GM19372 (cell line): Measurements from ENCODE around the gene BLVRB.
"Not testable (repeated sequence)": the region's sequence is repeated elsewhere in the genome, so short reads cannot be mapped to it uniquely, and the experiment has no call there.

Experiments
- ATAC-seq: cut with Tn5 transposase; IDR thresholded peaks from one replicate; pipeline ENCODE4 v1.9.1; 2021; ENCODE audit warnings: mild to moderate bottlenecking, low read depth, moderate library complexity; ENCODE audit not compliant: unreplicated experiment

BLVRB gene

DNA sequence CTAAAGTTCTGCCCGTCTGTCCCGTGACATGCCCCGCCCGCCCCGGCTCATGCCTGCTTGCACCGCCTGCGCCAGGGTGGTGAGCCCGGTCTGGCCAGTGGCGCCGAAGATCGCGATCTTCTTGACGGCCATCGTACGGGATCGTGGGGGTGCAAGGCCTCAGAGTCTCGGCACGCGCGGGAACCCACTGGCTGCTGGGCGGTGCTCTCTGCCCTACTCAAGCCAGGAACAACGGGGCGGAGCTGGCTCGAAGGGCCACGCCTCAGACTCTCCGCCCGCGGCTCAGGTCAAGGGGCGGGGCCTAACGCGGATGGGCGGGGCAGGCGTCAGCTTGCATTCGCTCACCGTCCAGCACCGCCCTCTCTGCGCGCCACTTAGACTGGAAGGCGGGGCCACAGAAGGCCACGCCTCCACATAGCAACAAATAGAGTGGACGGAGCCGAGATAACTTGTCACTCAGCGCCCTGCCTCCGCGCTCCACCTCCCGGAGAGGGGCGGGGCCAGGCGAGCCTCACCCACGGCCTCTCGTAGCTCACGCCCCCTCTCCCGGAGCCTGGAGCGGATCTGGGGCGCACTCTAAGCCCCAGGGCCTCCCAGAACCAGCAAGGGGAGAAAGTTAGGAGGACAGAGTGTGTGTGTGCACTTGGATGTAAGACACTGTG is at the start of gene BLVRB:
TSS of gene BLVRB (minus strand) at position 189 of the 662 bp plus-strand sequence. CDS start at position 132, 57 bp downstream.
- ATAC-seq: peak; percentile 96

DNA sequence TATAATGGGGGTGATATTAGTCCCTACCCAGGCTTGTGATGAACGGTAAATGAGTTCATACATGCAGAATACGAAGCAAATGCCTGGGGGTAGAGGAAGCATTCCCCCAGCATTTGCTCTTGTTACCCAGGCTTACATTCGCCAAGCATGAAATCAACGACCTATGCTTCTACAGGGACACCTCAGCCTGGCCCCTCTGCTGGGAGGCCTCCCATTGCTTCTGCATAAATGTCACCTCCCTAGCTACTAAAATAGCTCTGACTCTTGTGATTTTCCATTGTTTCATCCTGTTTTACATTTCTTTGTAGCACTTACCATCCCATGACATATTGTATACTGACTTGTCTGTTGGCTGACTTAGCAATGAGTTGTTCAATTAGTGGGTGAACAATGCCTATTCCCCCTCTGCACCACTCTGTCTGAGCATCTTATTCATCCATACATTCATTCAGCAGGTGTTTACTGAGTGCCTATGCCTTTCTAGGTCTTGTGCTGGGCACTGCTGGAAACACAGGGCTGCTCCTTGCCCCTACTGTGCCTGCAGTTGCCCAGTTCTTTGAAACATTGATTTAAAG is 48.3 kb upstream of the BLVRB start:
- ATAC-seq: no peak

DNA sequence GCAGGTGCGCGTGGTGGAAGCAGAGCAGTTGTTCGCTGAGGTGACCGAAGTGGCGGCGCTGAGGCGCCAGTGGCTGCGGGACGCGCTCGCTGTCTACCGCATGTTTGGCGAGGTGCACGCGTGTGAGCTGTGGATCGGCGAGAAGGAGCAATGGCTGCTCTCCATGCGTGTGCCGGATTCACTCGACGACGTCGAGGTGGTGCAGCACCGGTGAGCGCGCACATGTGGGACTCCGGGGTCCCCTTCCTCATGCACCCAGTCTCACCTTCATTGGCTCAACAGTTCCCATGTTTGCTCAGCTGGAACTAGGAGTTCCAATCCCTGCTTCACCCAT is 47.8 kb upstream of the BLVRB start:
- ATAC-seq: no peak

DNA sequence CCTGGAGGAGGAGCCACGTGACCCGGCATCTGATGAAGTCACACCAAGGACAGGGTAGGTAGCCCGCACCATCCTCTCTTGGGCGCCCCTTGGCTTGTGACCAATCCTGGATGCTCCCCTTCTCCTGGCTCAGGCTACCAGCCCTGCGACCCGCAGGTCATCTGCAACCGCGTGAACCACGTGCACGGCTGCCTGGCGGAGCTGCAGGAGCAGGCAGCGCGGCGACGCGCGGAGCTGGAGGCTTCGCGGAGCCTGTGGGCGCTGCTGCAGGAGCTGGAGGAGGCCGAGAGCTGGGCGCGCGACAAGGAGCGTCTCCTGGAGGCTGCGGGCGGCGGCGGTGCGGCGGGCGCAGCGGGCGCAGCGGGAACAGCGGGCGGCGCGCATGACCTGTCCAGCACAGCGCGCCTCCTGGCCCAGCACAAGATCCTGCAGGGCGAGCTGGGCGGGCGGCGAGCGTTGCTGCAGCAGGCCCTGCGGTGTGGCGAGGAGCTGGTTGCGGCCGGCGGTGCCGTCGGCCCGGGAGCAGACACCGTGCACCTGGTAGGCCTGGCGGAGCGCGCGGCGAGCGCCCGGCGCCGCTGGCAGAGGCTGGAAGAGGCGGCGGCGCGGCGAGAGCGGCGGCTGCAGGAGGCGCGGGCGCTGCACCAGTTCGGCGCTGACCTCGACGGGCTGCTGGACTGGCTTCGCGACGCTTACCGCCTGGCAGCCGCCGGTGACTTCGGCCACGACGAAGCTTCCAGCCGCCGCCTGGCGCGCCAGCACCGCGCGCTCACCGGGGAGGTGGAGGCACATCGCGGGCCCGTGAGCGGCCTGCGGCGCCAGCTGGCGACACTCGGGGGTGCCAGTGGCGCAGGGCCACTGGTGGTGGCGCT is 47.2 kb upstream of the BLVRB start:
- no peak for ATAC-seq

DNA sequence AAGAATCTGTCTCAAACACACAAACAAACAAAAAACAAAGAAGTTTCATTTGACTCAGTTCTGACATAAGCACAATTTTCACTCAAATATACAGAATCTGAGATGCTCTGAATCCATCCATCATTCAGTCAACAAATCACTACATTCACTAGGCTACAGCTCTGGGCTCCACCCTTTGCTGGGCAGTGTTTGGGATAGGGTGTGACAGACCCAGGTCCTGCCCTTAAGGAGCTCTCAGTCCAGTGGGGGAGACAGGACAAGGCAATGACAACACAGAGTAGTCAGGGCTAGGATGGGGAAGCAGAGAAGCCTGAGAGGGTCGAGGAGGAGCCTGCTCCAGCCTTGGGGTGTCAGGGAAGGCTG is 46.5 kb upstream of the BLVRB start:
- ATAC-seq: no peak

DNA sequence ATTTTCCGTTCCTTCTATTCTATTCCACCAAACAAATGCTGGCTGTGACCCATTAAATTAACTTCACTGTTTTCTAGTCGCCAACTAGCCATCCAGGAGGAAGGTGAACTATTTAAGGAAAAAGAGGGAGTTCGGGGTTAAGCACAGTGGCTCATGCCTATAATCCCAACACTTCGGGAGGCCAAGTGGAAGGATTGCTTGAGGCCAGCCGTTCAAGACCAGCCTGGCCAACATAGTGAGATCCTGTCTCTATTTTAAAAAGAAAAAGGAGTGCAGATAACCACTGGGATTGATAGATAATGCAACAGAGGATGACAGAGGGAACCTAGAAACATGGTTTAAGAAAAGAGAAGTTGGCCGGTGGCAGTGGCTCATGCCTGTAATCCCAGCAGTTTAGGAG is 45.9 kb upstream of the BLVRB start:
- ATAC-seq: no peak

DNA sequence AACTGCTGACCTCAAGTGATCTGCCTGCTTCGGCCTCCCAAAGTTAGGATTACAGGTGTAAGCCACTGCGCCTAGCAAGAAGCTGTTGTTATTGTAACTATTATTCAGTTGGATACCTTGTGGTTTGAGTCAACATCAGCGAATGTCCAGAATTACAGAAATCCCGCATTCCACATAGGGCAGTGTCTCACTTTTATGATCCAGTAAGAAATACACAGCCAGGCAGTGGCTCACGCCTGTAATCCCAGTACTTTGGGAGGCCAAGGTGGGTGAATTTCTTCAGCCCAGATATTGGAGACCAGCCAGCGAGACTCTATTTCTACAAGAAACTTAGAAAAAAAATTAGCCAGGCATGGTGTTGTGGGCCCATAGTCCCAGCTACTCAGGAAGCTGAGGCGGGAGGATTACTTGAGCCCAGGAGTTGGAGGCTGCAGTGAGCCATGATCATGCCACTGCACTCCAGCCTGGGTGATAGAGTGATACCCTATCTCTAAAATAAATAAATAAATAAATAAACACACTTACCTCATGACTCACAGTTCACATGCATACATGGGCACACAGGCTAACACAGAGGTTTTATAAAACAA is 45.1 kb upstream of the BLVRB start:
- no peak for ATAC-seq

DNA sequence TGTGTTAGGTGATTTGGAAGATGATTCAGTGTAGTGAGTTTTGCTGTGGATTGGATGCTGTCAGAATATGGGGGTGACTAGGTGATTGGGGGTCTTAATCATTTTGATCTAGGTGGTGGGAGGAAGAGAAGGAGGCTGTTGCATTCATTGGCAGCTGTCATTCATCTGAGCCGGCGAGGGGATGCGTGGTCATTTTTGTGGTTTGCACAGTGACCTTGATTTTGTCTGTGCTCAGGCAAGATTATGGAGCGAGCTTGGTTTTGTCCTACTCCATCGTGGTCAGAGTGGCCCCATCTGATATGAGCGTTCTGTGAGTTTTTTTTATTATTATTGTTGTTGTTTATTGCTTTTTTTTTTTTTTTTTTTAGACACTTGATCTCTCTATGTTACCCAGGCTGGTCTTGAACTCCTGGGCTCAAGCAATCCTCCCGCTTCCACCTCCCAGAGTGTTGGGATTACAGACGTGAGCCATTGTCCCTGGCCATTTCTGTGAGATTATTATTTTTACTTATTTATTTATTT is 43.3 kb upstream of the BLVRB start:
- no peak for ATAC-seq

DNA sequence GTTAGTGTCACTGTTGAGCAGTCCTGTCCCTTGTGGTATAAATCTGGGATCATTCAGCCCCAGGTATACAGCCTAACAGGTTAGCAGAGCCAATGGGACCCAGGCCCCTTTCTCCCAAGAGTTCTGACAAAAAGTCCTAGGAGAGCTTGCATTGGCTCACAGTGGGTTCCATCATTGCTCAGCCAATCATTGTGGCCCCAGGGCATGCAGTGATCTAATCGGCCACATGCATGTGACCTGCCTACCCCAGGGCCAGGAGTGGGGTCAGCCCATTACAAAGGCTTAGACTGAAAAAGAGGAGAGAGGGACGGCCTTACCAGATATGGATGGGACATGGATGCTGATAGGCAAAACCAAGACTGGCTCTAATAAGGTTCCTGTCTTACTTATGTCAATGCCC is 42.3 kb upstream of the BLVRB start:
- ATAC-seq: no peak

DNA sequence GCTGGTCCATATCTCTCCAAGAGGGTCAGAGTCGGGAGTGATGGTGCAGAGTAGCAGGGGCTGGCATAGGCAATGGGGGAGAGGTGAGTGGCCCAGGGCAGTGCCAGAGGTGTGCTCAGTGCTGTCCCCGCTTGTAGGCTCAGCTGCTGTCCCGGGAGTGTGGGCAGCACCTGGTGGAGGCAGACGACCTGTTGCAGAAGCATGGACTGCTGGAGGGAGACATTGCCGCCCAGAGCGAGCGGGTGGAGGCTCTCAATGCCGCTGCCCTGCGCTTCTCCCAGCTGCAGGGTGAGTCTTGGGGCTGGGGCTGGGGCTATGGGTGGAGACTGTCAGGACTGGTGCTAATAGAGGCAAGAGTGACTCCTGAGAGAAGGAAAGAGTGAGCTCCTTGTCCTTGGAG is 40.6 kb upstream of the BLVRB start:
- no peak for ATAC-seq

DNA sequence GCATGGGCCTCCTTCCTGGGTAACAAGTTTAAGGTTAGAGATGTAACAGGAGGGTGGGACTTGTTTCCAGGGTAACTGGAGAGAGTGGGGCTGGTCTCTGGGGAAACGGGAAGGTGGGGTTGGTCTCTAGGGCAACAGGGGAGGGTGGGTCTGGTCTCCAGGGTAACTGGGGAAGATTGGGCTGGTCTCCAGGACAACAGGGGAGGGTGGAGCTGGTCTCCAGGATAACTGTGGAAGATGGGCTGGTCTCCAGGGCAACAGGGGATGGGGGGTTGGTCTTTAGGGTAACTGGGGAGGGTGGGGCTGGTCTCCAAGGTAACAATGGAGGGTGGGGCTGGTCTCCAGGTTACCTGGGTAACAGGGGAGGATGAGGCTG is 37.8 kb upstream of the BLVRB start:
- ATAC-seq: no peak

DNA sequence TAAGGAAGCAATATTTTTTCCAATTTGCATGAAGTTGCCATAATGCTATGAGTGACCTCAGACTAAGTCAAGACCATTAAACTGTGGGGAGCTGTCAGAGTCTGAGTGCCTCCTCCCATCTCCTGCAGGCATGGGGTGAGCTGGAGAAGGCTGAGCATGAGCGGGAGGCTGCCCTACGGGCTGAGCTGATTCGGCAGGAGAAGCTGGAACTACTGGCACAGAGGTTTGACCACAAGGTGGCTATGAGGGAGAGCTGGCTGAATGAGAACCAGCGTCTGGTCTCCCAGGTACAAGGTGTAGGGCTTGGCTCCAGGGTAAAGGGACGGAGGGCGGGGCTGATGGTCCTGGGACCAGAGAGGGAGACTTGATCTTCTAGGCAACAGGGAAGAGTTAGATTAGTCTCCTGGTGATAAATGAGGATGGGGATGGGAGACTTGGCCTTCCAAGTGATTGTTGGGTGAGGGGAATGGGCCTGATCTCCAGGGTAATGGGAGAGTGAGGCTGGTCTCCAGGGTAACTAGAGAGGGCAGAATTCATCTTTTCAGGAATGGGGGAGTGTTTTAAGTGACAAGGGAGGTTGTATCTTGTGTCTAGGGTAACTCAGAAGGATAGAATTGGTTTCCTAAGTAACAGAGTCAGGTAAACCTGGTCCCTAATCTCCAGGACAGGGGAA is 37.2 kb upstream of the BLVRB start:
- no peak for ATAC-seq

DNA sequence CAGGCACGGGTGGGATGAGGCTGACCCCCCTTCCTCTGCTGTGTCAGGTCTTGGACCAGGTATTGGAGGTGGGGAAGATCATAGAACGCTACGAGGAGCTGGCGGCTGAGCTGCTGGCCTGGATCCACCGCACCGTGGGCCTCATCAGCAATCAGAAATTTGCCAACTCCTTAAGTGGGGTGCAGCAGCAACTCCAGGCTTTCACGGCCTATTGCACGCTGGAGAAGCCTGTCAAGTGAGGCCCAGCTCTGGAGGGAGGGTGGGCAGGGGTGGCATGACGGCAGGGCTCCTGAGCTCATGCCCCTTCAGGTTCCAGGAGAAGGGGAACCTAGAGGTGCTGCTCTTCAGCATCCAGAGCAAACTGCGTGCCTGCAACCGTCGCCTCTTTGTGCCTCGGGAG is 36.5 kb upstream of the BLVRB start:
- no peak for ATAC-seq

DNA sequence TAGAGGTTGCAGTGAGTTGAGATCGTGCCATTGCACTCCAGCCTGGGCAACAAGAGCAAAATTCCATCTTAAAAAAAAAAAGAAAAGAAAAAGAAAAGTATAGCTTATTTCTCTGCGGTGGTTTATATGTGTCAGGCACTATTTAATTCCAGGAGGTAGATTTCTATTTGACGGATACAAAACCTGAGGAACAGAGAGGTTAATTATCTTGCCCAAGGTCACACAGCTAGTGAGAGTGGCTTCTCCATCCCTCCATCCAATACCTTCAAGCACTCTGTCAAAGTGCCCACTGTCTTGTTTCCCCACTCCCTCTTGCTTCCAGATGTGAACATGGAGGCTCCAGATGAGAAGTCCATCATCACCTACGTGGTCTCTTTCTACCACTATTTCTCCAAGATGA is 36.1 kb upstream of the BLVRB start:
- no peak for ATAC-seq

DNA sequence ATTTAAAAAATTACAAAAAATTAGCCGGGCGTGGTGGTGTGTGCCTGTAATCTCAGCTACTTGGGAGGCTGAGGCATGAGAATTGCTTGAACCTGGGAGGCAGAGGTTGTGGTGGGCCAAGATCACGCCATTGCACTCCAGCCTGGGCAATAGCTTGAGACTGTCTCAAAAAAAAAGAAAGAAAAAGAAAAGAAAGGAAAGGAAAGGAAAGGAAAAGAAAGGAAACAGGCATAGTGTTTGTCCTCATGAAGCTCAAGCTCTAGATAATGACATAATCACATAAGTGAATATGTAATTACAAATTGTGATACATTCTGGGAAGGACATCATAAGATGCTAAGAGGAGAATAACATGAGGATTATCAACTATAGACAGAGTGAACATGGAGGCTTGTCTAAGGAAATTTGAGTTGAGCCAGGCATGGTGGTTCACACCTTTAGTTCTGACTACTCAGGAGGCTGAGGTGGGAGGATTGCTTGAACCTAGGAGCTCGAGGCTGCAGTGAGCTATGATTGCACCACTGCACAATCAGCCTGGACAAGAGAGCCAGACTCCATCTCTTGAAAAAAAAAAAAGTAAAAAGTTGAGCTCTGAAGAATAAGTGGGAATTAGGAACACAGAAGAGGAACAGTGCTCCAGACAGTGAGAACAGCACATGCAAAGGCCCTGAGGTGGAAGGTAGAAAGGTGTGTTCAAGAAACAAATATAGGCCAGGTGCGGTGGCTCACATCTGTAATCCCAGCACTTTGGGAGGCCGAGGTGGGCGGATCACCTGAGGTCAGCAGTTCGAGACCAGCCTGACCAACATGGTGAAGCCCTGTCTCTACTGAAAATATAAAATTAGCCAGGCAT is 35.4 kb upstream of the BLVRB start:
- ATAC-seq: not testable (repeated sequence)

DNA sequence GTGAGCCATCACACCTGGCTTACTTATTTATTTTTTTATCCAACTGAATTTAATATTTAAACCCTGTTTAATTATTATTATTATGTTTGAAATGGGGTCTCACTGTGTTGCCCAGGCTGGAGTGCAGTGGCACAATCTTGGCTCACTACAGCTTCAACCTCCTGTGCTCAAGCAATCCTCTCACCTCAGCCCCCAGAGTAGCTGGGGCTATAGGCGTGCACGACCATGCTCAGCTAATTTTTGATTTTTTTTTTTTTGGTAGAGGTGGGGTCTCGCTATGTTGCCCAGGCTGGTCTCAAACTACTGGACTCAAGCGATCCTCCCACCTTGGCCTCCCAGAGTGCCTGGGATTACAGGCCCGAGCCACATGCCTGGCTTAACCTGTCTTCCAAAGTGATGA is 33.8 kb upstream of the BLVRB start:
- ATAC-seq: no peak

DNA sequence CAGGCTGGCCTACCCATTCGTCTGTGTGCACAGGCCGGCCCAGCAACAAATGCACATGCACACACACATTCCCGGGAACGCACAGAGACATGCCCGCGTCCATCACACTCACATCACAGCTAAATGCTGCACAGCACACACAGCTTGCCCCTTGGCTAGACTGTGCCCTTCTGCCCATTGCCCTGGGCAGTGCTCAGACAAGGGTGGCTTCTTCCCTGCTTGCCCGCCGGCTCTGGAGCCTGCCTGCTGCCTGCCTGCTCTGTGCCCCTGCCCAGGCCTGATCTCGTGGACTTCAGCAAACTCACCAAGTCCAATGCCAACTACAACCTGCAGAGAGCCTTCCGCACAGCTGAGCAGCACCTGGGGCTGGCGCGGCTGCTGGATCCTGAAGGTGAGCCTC is 31.7 kb upstream of the BLVRB start:
- no peak for ATAC-seq

DNA sequence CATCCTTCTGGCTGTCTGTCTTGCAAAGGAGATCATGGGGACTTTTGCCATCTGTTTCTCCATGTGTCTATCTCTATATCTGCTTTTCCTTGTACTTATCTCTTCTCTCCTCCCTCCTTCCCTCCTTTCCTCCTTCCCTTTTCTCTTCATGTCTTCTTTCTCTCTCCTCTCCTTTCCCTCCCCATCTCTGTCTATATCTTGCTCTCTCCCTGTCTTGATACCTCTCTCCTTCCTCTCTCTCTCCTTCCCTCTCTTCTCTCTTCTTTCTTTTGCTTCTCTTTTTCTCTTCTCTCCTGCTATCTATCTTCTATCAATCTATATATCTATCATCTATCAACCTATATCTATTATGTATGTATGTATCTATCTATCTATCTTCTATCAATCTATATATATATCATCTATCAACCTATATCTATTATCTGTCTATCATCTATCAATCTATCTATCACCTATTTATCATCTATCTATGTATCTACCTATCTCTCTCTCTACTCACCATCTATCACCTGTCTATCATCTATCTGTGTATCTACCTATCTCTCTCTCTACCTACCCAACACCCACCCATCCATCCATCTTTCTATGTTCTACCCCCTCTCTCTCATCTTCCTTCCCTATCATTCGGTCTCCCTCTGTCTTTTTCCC is 28.8 kb upstream of the BLVRB start:
- no peak for ATAC-seq

DNA sequence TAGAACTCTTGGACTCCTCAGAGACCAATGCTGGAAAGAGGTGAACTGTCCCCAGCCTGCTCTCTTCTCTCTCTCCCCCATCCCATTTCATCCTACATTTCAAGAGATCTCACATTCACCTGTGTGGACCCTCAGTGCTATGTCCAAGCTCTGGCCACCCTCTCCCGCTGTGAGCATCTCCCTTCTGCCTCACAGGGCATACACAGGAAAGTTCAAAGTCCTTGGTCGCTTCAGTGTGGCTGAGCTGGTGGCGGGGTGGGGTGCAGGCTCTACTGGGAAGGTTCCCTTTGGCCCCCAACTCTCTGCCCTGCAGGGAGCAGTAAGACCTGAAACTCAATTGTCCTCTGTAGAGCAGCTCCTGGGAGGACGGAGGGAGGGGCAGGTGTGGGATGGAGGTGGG is 28.2 kb upstream of the BLVRB start:
- ATAC-seq: no peak
